Measurements from ENCODE around the gene HOXD4. TPM values are rescaled to one million over a fixed set of nuclear protein-coding genes. Genes with fewer than 3 reads are reported as not detected.

Gene HOXD4
- total RNA-seq, 1 experiment from 2014 or later, result 1.4 TPM

- TF ChIP-seq SIN3A (IDR thresholded peaks at IDR 0.05; ENCODE audit: borderline replicate concordance, insufficient read depth, low read depth, low read length), result no peak
- H3K27me3 ChIP-seq (ENCODE audit: control insufficient read depth, insufficient read depth, low read length), result peaks cover 2% of the 10 kb centered on the region; the same call in 1 of the 2 replicates
- peak within 1 kb of the TSS; percentile 51 to 63 for H3K4me3 ChIP-seq (ENCODE audit: low read depth in 2 of 2, low read length in 2 of 2)
- no TSS peak for BruUV-seq (replicated peaks)
- H3K27ac ChIP-seq (ENCODE audit: low read length), result no peak within 1 kb of the TSS
- H3K9me3 ChIP-seq (ENCODE audit: control insufficient read depth, insufficient read depth, low read depth, low read length), result no peaks in the 10 kb centered on the region
- intact Hi-C loops (cut with micrococcal nuclease; ENCODE audit: unreplicated experiment), result no loop called here
- in situ Hi-C loops (cut with HindIII; ENCODE audit: low pct_unique_long_range_greater_than_20kb, low sequenced_read_pairs), result no loop called here
- no peaks in the 10 kb centered on the region for H3K36me3 ChIP-seq (ENCODE audit: control insufficient read depth, insufficient read depth, low read length)
- peaks cover 3% of the 10 kb centered on the region; the same call in 1 of the 2 replicates for H3K4me1 ChIP-seq (ENCODE audit: control insufficient read depth, insufficient read depth, low read length)
- DNase-seq (ENCODE audit: low read depth, low spot score) (no peak), ATAC-seq (no peak)
- CTCF ChIA-PET, result no interaction called here
- POLR2A ChIA-PET, result no interaction called here
Measured at GRCh38 chr2:176156807-176157498, 5.6 kb downstream of the HOXD4 start, which contains the start of gene HOXD3. Gene HOXD3 (plus strand): TSS chr2:176157307. CDS start chr2:176169115, 11,808 bp downstream.

- Histone ChIP-seq H3K4me1 (ENCODE audit: control insufficient read depth, insufficient read depth, low read length) (peaks cover 3% of the 10 kb centered on the region; the same call in 1 of the 2 replicates), H3K4me3 (ENCODE audit: low read depth in 2 of 2, low read length in 2 of 2) (peak overlapping the region; percentile 51 to 63), H3K9me3 (ENCODE audit: control insufficient read depth, insufficient read depth, low read depth, low read length) (no peaks in the 10 kb centered on the region), H3K27me3 (ENCODE audit: control insufficient read depth, insufficient read depth, low read length) (peaks cover 2% of the 10 kb centered on the region; the same call in 1 of the 2 replicates), H3K27ac (ENCODE audit: low read length) (no peak overlapping the region), H3K36me3 (ENCODE audit: control insufficient read depth, insufficient read depth, low read length) (no peaks in the 10 kb centered on the region)
- POLR2A ChIA-PET, result no interaction called here
- TF ChIP-seq TCF7L2 (IDR thresholded peaks at IDR 0.05; ENCODE audit: low read depth, low read length), result no peak
- TF ChIP-seq SIN3A (IDR thresholded peaks at IDR 0.05; ENCODE audit: borderline replicate concordance, insufficient read depth, low read depth, low read length), result no peak
- no peak for TF ChIP-seq CTCF (IDR thresholded peaks at IDR 0.05)
- no peak for TF ChIP-seq REST (IDR thresholded peaks at IDR 0.05; ENCODE audit: insufficient read depth in 1 of 2, low read depth in 2 of 2, low read length in 1 of 2)
- intact Hi-C loops (cut with micrococcal nuclease; ENCODE audit: unreplicated experiment) (no loop called here), in situ Hi-C loops (cut with HindIII; ENCODE audit: low pct_unique_long_range_greater_than_20kb, low sequenced_read_pairs) (no loop called here)
- no TSS peak for BruUV-seq (replicated peaks)
- CTCF ChIA-PET, result interaction anchor here (0.7 kb wide), 1 partner anchor 397 kb away, joined by 6 read pairs; no protein-coding TSS in a partner anchor
- DNase-seq (ENCODE audit: low read depth, low spot score) (no peak), ATAC-seq (peak; percentile 77)
Measured at GRCh38 chr2:176157499-176158185, 6.3 kb downstream of the HOXD4 start.
